GM18858 (cell line): ENCODE results near the gene RBBP8.

ENCODE experiments used
- ATAC-seq: cut with Tn5 transposase; IDR thresholded peaks from one replicate; pipeline ENCODE4 v1.9.1; 2021; ENCODE audit not compliant: unreplicated experiment

Gene RBBP8

DNA sequence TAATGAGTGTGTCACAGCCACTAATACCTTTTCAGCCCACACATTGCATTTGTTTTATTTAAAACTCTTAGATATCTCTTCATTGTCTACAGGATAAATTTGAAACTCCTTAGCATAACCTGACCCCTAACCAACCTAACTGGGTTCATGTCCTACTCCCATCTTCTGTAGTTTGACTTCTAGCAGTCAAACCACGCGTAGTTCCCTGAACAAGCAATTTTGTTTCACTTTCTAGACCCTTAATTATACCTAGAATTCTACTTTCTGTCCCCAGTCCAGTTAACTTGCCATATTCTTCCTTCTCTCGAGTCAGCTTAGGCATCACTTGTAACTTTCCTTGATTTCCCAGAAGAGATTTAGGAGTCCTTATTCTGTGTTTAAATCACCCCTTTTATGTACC is 55.1 kb downstream of the RBBP8 start:
- peak; percentile 53 for ATAC-seq

GRCh38 chr18:22998344-22998743 is 65.2 kb downstream of the RBBP8 start:
- no peak for ATAC-seq

GRCh38 chr18:22999212-22999611 is 66.1 kb downstream of the RBBP8 start:
- ATAC-seq = no peak

DNA sequence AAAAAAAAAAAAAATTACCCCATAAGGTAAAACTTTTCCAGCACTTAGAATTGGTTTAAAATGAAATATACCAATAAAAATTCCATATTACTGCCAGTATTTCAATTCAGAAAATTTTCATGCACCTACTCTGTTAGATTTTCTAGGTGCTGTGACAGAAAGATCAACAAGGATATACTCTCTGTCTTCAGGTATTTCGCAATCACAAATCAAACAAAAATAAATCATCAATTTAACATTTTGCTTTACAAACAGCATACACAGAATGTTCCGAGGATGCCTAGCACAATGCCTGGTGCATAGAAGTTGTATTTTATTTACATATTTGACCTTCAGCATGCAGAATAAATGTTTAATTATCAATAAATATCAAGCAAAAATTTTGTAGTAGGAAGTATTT is 66.5 kb downstream of the RBBP8 start:
- no peak for ATAC-seq

DNA sequence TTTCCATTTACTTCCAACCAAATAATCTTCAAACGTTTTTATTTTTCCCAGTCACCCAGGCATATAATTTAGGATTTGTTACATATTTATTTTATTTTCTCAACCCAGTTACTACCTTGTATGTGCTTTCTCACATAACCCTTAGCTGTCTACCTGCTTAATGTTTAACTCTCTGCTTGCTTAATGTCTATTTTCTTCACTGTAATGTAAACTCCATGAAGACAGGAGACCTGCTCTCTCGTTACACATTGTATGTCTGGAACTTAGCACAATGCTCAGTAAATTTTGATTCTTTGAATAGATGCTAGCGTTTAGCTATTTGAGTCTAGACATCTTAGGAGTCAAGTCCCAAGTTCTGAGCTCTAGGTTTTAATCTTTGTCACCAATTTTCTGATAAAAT is 70.2 kb downstream of the RBBP8 start:
- ATAC-seq = no peak

GRCh38 chr18:23012249-23012648 is 79.1 kb downstream of the RBBP8 start:
- ATAC-seq = no peak

DNA sequence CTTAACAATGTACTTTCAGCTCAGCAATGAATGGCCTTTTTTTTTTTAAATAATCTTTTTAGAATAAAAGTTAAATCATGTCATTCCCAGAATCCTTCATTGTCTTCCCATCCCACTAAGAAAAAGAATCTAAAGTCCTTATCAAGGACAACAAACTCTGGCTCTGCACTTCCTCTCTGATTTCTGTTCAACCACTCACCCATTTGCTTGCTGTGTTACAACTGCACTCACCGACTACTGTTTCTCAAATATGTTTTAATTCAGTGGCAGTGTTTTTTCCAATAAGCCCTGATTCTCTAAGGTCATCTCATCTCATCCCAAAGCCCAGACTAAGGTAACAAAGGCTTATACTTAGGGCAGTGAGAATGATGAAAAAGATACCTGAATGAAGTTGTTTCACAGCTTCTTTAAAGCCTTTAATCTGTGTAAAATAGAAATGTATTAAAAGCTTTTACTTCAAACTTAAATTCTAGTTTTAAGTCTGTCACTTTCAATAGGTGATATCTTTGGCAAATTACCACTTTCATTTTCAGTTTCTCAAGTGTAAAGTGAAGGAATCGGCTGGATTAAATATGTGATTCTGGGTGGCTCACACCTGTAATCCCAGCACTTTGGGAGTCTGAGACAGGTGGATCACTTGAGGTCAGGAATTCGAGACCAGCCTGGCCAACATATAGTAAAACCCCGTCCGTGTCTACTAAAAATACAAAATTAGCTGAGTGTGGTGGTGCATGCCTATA is 87.6 kb downstream of the RBBP8 start:
- no peak for ATAC-seq

- no peak for ATAC-seq
Measured at GRCh38 chr18:23021623-23022022, 88.5 kb downstream of the RBBP8 start.

GRCh38 chr18:23032030-23032582 is 99.0 kb downstream of the RBBP8 start:
- ATAC-seq = no peak

- ATAC-seq = no peak
Measured at GRCh38 chr18:23033056-23033455, 99.9 kb downstream of the RBBP8 start.

DNA sequence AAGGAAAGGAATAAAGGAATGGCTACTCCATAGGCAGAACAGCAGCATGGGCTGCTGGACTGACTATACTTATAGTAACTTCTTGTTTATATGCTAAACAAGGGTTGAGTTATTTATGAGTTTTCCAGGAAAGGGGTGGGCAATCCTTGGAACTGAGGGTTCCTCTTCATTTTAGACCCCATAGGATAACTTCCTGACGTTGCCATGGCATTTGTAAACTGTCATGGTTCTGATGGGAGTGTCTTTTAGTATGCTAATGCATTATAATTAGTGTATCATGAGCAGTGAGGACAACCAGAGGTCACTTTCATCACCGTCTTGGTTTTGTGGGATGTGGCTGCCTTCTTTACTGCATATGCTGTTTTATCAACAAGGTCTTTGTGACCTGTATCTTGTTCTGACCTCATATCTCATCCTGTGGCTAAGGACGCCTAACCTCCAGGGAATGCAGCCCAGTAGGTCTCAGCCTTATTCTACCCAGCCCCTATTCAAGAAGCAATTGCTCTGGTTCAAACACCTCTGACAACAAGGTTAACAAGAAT is 103.6 kb downstream of the RBBP8 start:
- no peak for ATAC-seq

GRCh38 chr18:23037646-23038045 is 104.5 kb downstream of the RBBP8 start:
- ATAC-seq = no peak

DNA sequence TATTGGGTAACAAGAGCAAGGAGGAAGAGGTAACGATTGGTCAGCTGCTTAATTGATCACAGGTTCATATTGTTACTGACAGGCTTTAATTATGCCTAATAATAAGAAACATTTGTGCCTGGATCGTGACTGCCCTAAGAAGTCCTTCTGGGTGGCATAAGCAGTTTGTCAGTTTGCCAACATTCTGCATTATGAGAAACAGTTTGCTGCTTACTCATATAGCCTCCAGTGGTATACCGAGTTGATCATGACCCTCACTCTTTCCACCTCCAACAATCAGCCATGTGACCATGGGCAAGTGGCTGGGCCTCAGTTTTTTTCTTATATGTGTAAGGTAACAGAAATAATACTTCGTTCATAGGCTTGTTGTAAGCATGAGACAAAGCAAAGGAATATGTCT is 105.6 kb downstream of the RBBP8 start:
- ATAC-seq = no peak

- no peak for ATAC-seq
Measured at GRCh38 chr18:23042133-23042532, 109.0 kb downstream of the RBBP8 start.

DNA sequence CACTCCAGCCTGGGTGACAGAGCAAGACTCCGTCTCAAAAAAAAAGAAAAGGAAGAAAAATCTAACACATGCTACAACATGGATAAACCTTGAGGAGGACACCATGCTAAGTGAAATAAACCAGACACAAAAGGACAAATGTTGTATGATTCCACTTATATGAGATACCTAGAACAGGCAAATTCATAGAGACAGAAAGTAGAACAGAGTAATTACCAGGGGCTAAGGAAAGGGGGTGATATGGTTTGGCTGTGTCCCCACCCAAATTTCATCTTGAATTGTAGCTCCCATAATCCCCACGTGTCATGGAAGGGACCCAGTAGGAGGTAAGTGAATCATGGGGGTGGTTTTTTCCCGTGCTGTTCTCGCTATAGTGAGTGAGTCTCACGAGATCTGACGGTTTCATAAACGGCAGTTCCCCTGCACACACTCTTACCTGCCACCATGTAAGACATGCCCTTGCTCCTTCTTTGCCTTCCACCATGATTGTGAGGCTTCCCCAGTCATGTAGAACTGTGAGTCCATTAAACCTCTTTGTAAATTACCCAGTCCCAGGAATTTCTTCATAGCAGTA is 110.8 kb downstream of the RBBP8 start:
- no peak for ATAC-seq

- ATAC-seq = no peak
Measured at GRCh38 chr18:23049698-23050373, 116.7 kb downstream of the RBBP8 start.

DNA sequence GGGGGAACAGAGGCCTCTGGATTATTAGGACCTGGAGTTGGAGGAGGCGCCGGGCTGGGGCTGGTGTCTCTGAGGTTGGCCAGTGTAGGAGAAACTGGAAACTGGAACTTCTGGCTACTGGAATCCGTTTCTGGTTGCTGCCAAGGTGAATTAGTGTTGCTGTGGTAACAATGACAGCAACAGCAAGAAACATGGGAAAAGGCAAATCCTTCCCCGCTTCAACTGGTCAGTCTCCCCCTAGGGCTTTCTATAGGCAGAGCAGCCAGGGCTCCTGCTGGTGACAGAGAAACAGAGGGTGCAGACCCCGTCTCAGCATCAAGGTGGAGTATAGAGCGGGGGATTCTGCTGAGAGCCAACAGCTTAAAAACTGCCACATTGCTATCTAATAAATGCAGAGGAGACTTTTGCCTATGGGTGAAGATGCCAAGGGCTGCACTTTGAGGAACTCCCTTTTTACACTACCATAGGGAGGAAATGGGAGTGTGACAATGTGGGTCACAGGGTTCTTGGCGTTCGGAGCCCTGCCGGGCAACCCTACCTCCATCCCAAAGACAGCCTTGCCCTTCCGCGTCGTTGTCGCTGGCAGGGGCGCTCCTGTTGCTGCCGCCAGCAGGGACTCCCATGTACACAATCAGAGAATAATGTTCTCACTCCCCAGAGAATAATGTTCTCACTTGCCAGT is 120.8 kb downstream of the RBBP8 start:
- ATAC-seq = no peak

DNA sequence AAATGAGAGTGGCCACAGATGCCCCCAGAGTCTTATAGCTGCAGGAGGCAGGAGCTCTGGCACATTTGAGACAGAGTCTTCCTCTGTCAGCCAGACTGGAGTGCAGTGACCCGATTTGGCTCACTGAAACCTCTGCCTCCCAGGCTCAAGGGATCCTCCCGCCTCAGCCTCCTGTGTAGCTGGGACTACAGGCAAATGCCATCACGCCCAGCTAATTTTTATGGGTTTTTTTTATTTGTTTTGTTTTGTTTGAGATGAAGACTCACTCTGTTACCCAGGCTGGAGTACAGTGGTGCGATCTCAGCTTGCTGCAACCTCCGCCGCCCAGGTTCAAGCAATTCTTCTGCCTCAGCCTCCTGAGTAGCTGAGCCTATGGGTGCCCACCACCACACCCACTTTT is 121.4 kb downstream of the RBBP8 start:
- no peak for ATAC-seq

GRCh38 chr18:23056315-23056714 is 123.2 kb downstream of the RBBP8 start:
- no peak for ATAC-seq

DNA sequence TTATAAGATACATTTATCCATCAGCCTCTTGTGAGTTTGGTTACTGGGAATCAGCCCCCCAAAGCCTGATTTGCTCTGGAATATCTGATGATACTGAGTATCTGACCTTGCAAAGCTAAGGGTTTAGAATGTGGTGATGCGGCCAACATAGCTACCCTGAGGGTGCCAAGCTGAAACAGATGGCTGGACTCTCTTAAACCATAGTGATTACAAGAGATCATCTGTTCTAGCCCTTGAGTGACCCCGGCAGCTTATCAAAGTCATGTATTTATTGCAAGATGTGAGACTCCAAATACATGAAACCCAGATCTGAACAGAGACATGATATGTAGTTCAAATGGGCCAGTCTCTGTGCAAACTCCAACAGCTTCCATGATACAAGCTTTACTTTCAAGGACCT is 124.0 kb downstream of the RBBP8 start:
- ATAC-seq = no peak

GRCh38 chr18:23058746-23059415 is 125.8 kb downstream of the RBBP8 start:
- ATAC-seq = no peak
